Effector CD8-positive, alpha-beta T cell (primary cell): Measurements from ENCODE around the gene ZNF662.

Experiments used
- DNase-seq: peaks from one replicate; lab custom pipeline; 2025; lab: John Stamatoyannopoulos, UW

ZNF662 gene

GRCh38 chr3:42937334-42937733 lies 31.4 kb downstream of the ZNF662 start:
- no peak for DNase-seq

GRCh38 chr3:42942693-42943092 lies 36.8 kb downstream of the ZNF662 start:
- no peak for DNase-seq

- DNase-seq: no peak
These were observed 40.1 kb downstream of the ZNF662 start for GRCh38 chr3:42946050-42946449.

- no peak for DNase-seq
These were observed 51.6 kb downstream of the ZNF662 start for GRCh38 chr3:42957573-42957972.

DNA sequence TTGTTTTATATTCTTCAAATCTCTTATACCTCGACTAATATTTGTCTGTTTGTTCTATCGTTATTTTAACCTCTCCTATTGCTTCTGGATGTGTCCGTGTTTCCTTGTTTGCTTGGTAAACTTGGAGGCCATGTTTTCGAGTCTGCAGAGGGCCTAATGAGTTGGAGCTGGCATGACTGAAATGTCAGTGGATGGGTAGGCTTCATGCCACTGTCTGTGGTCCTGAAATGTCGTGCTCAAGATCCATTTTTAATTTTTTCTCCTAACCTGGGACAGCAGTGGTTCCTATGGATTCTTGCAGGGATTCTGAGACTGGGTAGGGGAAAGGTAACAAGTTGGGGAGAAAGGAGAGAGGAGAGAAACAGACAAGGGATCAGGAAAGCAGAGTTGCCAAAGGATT lies 54.3 kb downstream of the ZNF662 start:
- DNase-seq: no peak

DNA sequence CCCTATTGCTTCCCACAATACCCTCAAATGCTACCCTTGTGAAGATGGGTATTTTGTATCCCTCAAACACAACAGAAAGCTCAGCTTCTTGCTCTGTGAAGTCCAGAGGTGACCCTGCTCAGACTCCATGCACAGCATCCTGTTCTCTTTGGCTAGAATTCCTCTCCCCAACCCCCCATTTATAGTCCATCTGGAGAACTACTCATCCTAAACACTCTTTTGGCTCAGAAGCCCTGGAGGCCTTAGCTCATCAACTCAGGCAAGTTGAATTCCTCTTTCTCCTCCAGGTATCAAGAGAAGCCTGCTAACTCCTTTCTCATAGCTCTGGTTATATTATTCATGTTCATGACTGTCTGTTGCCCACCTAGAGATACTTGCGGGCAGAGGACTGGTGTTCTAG lies 54.8 kb downstream of the ZNF662 start:
- DNase-seq: no peak

GRCh38 chr3:42961633-42962032 lies 55.7 kb downstream of the ZNF662 start:
- DNase-seq: no peak

- no peak for DNase-seq
These were observed 57.3 kb downstream of the ZNF662 start for GRCh38 chr3:42963269-42963668.

- no peak for DNase-seq
These were observed 58.3 kb downstream of the ZNF662 start for GRCh38 chr3:42964266-42964665.
